Upper lobe of left lung (tissue), 6 donors: ENCODE results near the gene SMARCD3. TPM values are rescaled to one million over a fixed set of nuclear protein-coding genes. Genes with fewer than 3 reads are reported as not detected.

ENCODE experiments used
- ATAC-seq, 2 donors: fragments of 200-7000 bp; cut with Tn5 transposase; one replicate each; pipeline ENCODE4 v1.9.1; 2022; ENCODE audit warnings: mild to moderate bottlenecking in 2 of 2, moderate library complexity in 2 of 2; ENCODE audit not compliant: low FRiP score in 2 of 2
- DNase-seq, 2 donors: peaks; one replicate each; pipeline ENCODE4 v3.0.0-alpha.2; 2019 to 2020
- H3K27ac ChIP-seq, 4 donors: fragments of 200-600 bp; sonication (generic); one replicate each; pipeline ENCODE4 v1.5.1; 2016 to 2019
- H3K27me3 ChIP-seq, 4 donors: fragments of 200-600 bp; sonication (generic); one replicate each; pipeline ENCODE4 v1.5.1; 2017 to 2019
- H3K36me3 ChIP-seq, 4 donors: fragments of 200-600 bp; sonication (generic); one replicate each; pipeline ENCODE4 v1.5.1; 2016 to 2019
- H3K4me1 ChIP-seq, 4 donors: fragments of 200-600 bp; sonication (generic); one replicate each; pipeline ENCODE4 v1.5.1; 2018 to 2019
- H3K4me3 ChIP-seq, 4 donors: fragments of 200-600 bp; sonication (generic); one replicate each; pipeline ENCODE4 v1.5.1; 2017 to 2019; ENCODE audit warnings: mild to moderate bottlenecking in 2 of 4, moderate library complexity in 1 of 4
- H3K9me3 ChIP-seq, 4 donors: fragments of 200-600 bp; sonication (generic); one replicate each; pipeline ENCODE4 v1.5.1; 2018 to 2019
- EP300 ChIP-seq, 4 donors: sonication (generic); formaldehyde crosslinking; IDR thresholded peaks; one replicate each; pipeline ENCODE4 v1.5.1; 2017; ENCODE audit warnings: antibody characterized with exemption in 4 of 4, control low read depth in 2 of 4
- POLR2A ChIP-seq, 4 donors: fragments of 450-650 bp; IDR thresholded peaks; one replicate each; pipeline ENCODE4 v1.5.1; 2016 to 2017; ENCODE audit warnings: antibody characterized with exemption in 4 of 4, mild to moderate bottlenecking in 2 of 4
- POLR2AphosphoS5 ChIP-seq, 2 donors: sonication (generic); formaldehyde crosslinking; IDR thresholded peaks; one replicate each; pipeline ENCODE4 v1.5.1; 2017; ENCODE audit warnings: antibody characterized with exemption in 2 of 2
- WGBS, 2 donors: methylation state at CpG; one replicate each; pipeline ENCODE4 v1.1.5; 2017 to 2018; 5-methylcytosine and 5-hydroxymethylcytosine counted together
- total RNA-seq, 6 donors: library from RNA; depleted of rRNA in 4 of 6; stranded (reverse); fragments of >200 nt in 4 of 6; gene quantifications; one replicate each; pipeline versions ENCODE4 v1.1.0 to v1.2.1, GENCODE V29; 2016 to 2021
- TF ChIP-seq, protein P1 (sequence below), 6 experiments: fragments of 450-650 bp in 4 of 6; fragments of 200-600 bp in 2 of 6; sonication (generic) in 2 of 6; IDR thresholded peaks; one replicate each; pipeline ENCODE4 v1.5.1; 2016 to 2019; ENCODE audit warnings: antibody characterized with exemption in 6 of 6
- donor health status: DM: no; HTN: no; CAD: no; lungs with moderate emphysema.
- donor health status: DM: no; HTN: yes; CAD: no; lungs with severe emphysema.

Gene SMARCD3
- total RNA-seq, 6 donors from 2014 or later, result 32.8 to 63.9 (median 40.8) TPM

DNA sequence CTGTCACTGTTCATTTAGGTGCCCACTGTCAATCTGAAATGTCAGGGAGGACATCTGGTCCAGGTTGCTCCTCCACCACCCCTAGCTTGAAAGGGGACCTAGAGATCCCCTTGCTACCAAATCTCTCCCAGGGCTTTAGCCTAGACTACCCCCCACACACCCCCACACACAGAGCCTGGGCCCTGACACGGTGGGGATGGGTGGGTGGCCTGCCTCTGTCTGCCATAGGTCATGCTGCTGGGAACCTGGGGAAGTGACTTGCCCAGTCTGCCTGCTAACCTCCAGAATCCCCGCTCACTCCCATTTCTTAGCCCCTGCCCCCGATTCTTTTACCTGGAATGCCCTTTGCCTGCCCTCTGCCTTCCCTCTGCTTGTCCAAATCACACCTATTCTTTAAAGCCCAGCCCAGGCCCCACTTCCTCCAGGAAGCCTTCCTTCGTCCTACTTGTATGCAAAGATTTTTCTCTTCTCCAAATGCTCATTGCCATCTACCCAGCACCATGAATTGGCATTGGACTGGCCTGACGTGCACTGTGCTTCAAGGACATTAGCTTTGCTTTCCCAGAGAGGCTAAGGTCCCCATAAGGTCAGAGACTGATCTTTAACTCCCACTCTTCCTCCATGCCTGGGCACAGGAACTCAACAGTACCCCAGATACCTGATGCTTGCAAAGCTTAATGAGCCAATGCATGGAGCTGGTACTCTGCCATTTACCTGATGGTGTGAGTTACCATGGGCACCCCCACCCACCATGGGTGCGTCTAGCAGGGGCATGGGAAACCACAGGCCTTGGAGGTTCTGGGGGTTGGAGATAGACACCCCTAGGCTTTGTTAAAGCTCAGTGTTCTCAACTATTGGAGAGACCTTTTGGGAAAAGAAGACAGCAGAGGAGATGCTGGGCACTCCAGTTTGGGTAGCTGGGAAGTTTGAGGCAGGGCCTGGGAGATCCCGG is 2.0 kb upstream of the SMARCD3 start:
- peak overlapping the region in 1 of 4 donors; percentile 65 for H3K4me3 ChIP-seq
- 63 to 69% methylated on average over 7 of the region's 7 CpGs for WGBS, 2 donors
- H3K27me3 ChIP-seq, result peaks cover 0 to 5% (median 2%) of the 10 kb centered on the region in 4 donors
- ATAC-seq (no peak), DNase-seq (no peak)
- H3K4me1 ChIP-seq, result peaks cover 35 to 72% (median 51%) of the 10 kb centered on the region in 4 donors
- H3K36me3 ChIP-seq, result no peaks in the 10 kb centered on the region
- no peaks in the 10 kb centered on the region for H3K9me3 ChIP-seq
- H3K27ac ChIP-seq, result peak overlapping the region; percentile 79 to 90 (median 84)
- TF ChIP-seq EP300 (IDR thresholded peaks at IDR 0.05) (no peak), POLR2A (IDR thresholded peaks at IDR 0.05) (no peak), POLR2AphosphoS5 (IDR thresholded peaks at IDR 0.05) (no peak)
- TF ChIP-seq, protein P1, sequence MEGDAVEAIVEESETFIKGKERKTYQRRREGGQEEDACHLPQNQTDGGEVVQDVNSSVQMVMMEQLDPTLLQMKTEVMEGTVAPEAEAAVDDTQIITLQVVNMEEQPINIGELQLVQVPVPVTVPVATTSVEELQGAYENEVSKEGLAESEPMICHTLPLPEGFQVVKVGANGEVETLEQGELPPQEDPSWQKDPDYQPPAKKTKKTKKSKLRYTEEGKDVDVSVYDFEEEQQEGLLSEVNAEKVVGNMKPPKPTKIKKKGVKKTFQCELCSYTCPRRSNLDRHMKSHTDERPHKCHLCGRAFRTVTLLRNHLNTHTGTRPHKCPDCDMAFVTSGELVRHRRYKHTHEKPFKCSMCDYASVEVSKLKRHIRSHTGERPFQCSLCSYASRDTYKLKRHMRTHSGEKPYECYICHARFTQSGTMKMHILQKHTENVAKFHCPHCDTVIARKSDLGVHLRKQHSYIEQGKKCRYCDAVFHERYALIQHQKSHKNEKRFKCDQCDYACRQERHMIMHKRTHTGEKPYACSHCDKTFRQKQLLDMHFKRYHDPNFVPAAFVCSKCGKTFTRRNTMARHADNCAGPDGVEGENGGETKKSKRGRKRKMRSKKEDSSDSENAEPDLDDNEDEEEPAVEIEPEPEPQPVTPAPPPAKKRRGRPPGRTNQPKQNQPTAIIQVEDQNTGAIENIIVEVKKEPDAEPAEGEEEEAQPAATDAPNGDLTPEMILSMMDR (IDR thresholded peaks at IDR 0.05), result no peak

DNA sequence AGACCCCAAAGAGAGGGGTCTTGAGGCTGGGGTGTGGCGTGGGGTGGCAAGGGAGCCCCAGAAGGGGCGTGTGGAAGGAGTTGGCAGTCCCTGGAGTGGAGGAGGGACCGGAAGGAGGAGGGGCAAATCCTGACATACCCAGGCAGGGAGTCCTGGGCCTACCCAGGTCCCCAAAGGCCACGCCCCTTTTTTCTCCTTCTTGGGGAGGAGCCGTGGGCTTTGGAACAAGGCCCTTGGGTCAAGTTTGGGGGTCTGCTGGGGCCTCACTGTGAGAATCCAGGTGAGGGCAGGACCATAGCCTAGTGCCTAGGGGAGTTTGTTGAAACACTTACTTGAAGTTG is 1.2 kb upstream of the SMARCD3 start:
- DNase-seq, result peak in 1 of 2 donors; percentile 80
- TF ChIP-seq POLR2A (IDR thresholded peaks at IDR 0.05), result no peak
- no peak for TF ChIP-seq POLR2AphosphoS5 (IDR thresholded peaks at IDR 0.05)
- TF ChIP-seq, protein P1 (IDR thresholded peaks at IDR 0.05), result no peak
- TF ChIP-seq EP300 (IDR thresholded peaks at IDR 0.05), result no peak
- Histone ChIP-seq H3K4me3 (peak overlapping the region in 3 of 4 donors; percentile 59 to 69 (median 64)), H3K36me3 (no peaks in the 10 kb centered on the region), H3K27me3 (peaks cover 0 to 12% (median 5%) of the 10 kb centered on the region in 4 donors), H3K27ac (peak overlapping the region; percentile 79 to 90 (median 84)), H3K4me1 (peaks cover 43 to 79% (median 59%) of the 10 kb centered on the region in 4 donors), H3K9me3 (no peaks in the 10 kb centered on the region)
- ATAC-seq, result peak in 1 of 2 donors; percentile 49
- WGBS, 2 donors, result 19 to 23% methylated on average over 5 of the region's 5 CpGs

- H3K36me3 ChIP-seq, result no peaks in the 10 kb centered on the region
- DNase-seq, result peak; percentile 51 to 93
- peaks cover 48 to 84% (median 64%) of the 10 kb centered on the region in 4 donors for H3K4me1 ChIP-seq
- 4 to 5% methylated on average over 15 to 37 of the region's 45 CpGs for WGBS, 2 donors
- ATAC-seq, result peak; percentile 46 to 60
- H3K9me3 ChIP-seq, result no peaks in the 10 kb centered on the region
- H3K4me3 ChIP-seq, result peak overlapping the region in 3 of 4 donors; percentile 59 to 69 (median 64)
- H3K27me3 ChIP-seq, result peaks cover 0 to 13% (median 6%) of the 10 kb centered on the region in 4 donors
- peak overlapping the region; percentile 79 to 90 (median 84) for H3K27ac ChIP-seq
- peak in 1 of 4 donors; percentile 36 for TF ChIP-seq POLR2A (IDR thresholded peaks at IDR 0.05)
- TF ChIP-seq, protein P1 (IDR thresholded peaks at IDR 0.05), result no peak
Observed at GRCh38 chr7:151249034-151249731, 689 bp upstream of the SMARCD3 start.

- DNase-seq (no peak), ATAC-seq (no peak)
- 19 to 23% methylated on average over 7 to 16 of the region's 29 CpGs for WGBS, 2 donors
- H3K27me3 ChIP-seq, result peaks cover 0 to 13% (median 6%) of the 10 kb centered on the region in 4 donors
- peak overlapping the region; percentile 79 to 90 (median 84) for H3K27ac ChIP-seq
- TF ChIP-seq, protein P1 (IDR thresholded peaks at IDR 0.05), result no peak
- TF ChIP-seq EP300 (IDR thresholded peaks at IDR 0.05) (no peak), POLR2AphosphoS5 (IDR thresholded peaks at IDR 0.05) (no peak), POLR2A (IDR thresholded peaks at IDR 0.05) (no peak)
- peaks cover 0 to 1% (median 0%) of the 10 kb centered on the region in 4 donors for H3K36me3 ChIP-seq
- H3K4me3 ChIP-seq, result peak overlapping the region; percentile 39 to 69 (median 62)
- H3K4me1 ChIP-seq, result peaks cover 60 to 95% (median 76%) of the 10 kb centered on the region in 4 donors
- no peaks in the 10 kb centered on the region for H3K9me3 ChIP-seq
Observed at GRCh38 chr7:151247611-151248345, 716 bp downstream of the SMARCD3 start.
